Measurements from ENCODE around the gene MYCL. TPM values are rescaled to one million over a fixed set of nuclear protein-coding genes. Genes with fewer than 3 reads are reported as not detected.

MYCL gene
- total RNA-seq, 1 experiment from 2014 or later, result 31.0 TPM

- Mint-ChIP-seq H3K27me3 (ENCODE audit: low read depth) (no peaks in the 10 kb centered on the region), H3K27ac (0 out of 2 replicates have a peak overlapping the region, but pooled peaks have one; percentile 64), H3K4me1 (peaks cover 13% of the 10 kb centered on the region), H3K9me3 (peaks cover 5% of the 10 kb centered on the region; the same call in 1 of the 2 replicates), H3K4me3 (no peak overlapping the region), H3K36me3 (peaks cover 28% of the 10 kb centered on the region)
- DNase-seq (ENCODE audit: low spot score) (no peak), ATAC-seq (no peak)
- CTCF ChIA-PET, result interaction anchor here (0.7 to 1.2 kb wide), 3 partner anchors 16 to 44 kb away, joined by 3 to 6 read pairs (median 3); no protein-coding TSS in a partner anchor
- TF ChIP-seq ZNF512 (CRISPR knock-in tag; IDR thresholded peaks at IDR 0.05; ENCODE audit: borderline replicate concordance) (no peak), CREM (CRISPR knock-in tag; IDR thresholded peaks at IDR 0.05) (no peak), CBFB (CRISPR knock-in tag; IDR thresholded peaks at IDR 0.05; ENCODE audit: low read depth) (no peak), AFF4 (CRISPR knock-in tag; IDR thresholded peaks at IDR 0.05; ENCODE audit: borderline replicate concordance) (no peak), ZBTB43 (CRISPR knock-in tag; IDR thresholded peaks at IDR 0.05) (no peak), ZBTB21 (CRISPR knock-in tag; IDR thresholded peaks at IDR 0.05; ENCODE audit: borderline replicate concordance) (no peak), FOXK1 (CRISPR knock-in tag; IDR thresholded peaks at IDR 0.05) (no peak), PRDM15 (CRISPR knock-in tag; IDR thresholded peaks at IDR 0.05) (no peak), ATF2 (CRISPR knock-in tag; IDR thresholded peaks at IDR 0.05; ENCODE audit: borderline replicate concordance, low read depth) (no peak), HMGA2 (CRISPR knock-in tag; IDR thresholded peaks at IDR 0.05) (no peak), GRHL2 (CRISPR knock-in tag; IDR thresholded peaks at IDR 0.05; ENCODE audit: insufficient replicate concordance, severe bottlenecking) (no peak), ZSCAN18 (CRISPR knock-in tag; IDR thresholded peaks at IDR 0.05) (no peak), CDX4 (CRISPR knock-in tag; IDR thresholded peaks at IDR 0.05; ENCODE audit: borderline replicate concordance) (no peak), FOXJ3 (CRISPR knock-in tag; IDR thresholded peaks at IDR 0.05; ENCODE audit: borderline replicate concordance) (no peak), SOX15 (CRISPR knock-in tag; IDR thresholded peaks at IDR 0.05) (no peak), NFYB (CRISPR knock-in tag; conservative IDR thresholded peaks at IDR 0.05; ENCODE audit: low read depth) (no peak), SMAD4 (CRISPR knock-in tag; IDR thresholded peaks at IDR 0.05) (no peak)
- POLR2A ChIA-PET, result no interaction called here
Measured at GRCh38 chr1:39858315-39858714, 43.4 kb downstream of the MYCL start.
